HS-27A (cell line): ENCODE results near the gene TMEM174.

Experiments used
- DNase-seq: peaks from one replicate; pipeline ENCODE4 v3.0.0-alpha.2; 2012; ENCODE audit warnings: low read depth, missing footprints

The TMEM174 gene

DNA sequence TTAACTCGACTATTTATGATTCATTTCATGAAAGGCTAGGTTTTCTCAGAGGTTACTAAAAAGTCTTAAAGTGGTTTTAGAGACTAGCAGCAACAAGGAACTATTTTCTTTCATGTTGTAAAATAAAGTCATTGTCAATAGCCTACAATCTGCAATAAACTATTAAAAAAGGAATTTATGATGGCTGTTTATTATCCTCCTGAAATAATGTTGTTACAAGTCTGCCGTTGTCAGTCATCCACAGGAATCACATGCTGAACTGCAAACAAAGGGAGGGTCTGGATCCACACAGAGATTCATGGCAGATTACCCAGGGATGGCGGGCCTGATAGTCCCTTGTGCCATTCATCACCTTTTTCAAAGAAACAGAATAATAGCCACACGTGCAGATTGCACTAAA, 49.2 kb downstream of the TMEM174 start:
- no peak for DNase-seq
